Ishikawa (cell line): Measurements from ENCODE around the gene GPC6.

Experiments used
- CEBPB ChIP-seq: IDR thresholded peaks from 2 replicates; pipeline ENCODE4 v1.6.1; 2012
- CREB1 ChIP-seq: IDR thresholded peaks from 2 replicates; pipeline ENCODE4 v1.6.1; 2012; ENCODE audit warnings: low read depth
- EGR1 ChIP-seq: IDR thresholded peaks from 2 replicates; pipeline ENCODE4 v1.6.1; 2012
- EP300 ChIP-seq: IDR thresholded peaks from 2 replicates; pipeline ENCODE4 v1.6.1; 2012; ENCODE audit warnings: borderline replicate concordance
- FOXM1 ChIP-seq: IDR thresholded peaks from 2 replicates; pipeline ENCODE4 v1.6.1; 2012; ENCODE audit warnings: low read depth, borderline replicate concordance
- NFIC ChIP-seq: IDR thresholded peaks from 2 replicates; pipeline ENCODE4 v1.6.1; 2012
- RAD21 ChIP-seq: IDR thresholded peaks from 2 replicates; pipeline ENCODE4 v1.6.1; 2012; ENCODE audit warnings: low read depth
- TAF1 ChIP-seq: IDR thresholded peaks from 2 replicates; pipeline ENCODE4 v1.6.1; 2012; ENCODE audit warnings: low read depth, mild to moderate bottlenecking
- TCF12 ChIP-seq: IDR thresholded peaks from 2 replicates; pipeline ENCODE4 v1.6.1; 2012; ENCODE audit warnings: low read depth
- TEAD4 ChIP-seq: IDR thresholded peaks from 2 replicates; pipeline ENCODE4 v1.6.1; 2012
- YY1 ChIP-seq: IDR thresholded peaks from 2 replicates; pipeline ENCODE4 v1.6.1; 2012; ENCODE audit warnings: low read depth
- ZBTB7A ChIP-seq: IDR thresholded peaks from 2 replicates; pipeline ENCODE4 v1.6.1; 2012; ENCODE audit warnings: low read depth
- TF ChIP-seq, protein P1 (sequence below): IDR thresholded peaks from 2 replicates; pipeline ENCODE4 v1.6.1; 2012; ENCODE audit warnings: low read depth, mild to moderate bottlenecking
- TF ChIP-seq, protein P2 (sequence below): IDR thresholded peaks from 2 replicates; pipeline ENCODE4 v1.6.1; 2012
- TF ChIP-seq, protein P3 (sequence below): IDR thresholded peaks from 2 replicates; pipeline ENCODE4 v1.6.1; 2012

The GPC6 gene

DNA sequence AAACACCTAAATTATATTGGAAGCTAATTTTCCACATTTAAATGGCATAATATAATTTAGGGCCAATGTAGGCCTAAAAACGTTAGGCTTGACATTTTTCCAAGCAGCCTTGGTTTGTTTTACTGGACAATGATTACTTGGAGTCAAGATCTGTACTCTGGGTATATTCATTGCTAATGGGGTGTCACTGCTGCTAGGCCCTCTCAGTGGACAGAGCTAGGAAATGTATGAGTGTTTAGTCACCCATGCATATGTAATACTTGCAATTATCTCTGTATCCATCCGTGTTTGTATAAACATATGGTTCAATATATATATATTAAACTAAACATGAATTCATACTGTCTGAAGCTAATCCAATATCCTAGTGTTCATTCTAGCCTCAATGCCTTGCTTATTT, 654.8 kb downstream of the GPC6 start:
- TF ChIP-seq TEAD4 (no peak), EGR1 (no peak), CREB1 (no peak), TCF12 (no peak), NFIC (no peak), CEBPB (no peak), ZBTB7A (no peak), FOXM1 (no peak), YY1 (no peak), EP300 (no peak), TAF1 (no peak), RAD21 (no peak)
- TF ChIP-seq, protein P1, sequence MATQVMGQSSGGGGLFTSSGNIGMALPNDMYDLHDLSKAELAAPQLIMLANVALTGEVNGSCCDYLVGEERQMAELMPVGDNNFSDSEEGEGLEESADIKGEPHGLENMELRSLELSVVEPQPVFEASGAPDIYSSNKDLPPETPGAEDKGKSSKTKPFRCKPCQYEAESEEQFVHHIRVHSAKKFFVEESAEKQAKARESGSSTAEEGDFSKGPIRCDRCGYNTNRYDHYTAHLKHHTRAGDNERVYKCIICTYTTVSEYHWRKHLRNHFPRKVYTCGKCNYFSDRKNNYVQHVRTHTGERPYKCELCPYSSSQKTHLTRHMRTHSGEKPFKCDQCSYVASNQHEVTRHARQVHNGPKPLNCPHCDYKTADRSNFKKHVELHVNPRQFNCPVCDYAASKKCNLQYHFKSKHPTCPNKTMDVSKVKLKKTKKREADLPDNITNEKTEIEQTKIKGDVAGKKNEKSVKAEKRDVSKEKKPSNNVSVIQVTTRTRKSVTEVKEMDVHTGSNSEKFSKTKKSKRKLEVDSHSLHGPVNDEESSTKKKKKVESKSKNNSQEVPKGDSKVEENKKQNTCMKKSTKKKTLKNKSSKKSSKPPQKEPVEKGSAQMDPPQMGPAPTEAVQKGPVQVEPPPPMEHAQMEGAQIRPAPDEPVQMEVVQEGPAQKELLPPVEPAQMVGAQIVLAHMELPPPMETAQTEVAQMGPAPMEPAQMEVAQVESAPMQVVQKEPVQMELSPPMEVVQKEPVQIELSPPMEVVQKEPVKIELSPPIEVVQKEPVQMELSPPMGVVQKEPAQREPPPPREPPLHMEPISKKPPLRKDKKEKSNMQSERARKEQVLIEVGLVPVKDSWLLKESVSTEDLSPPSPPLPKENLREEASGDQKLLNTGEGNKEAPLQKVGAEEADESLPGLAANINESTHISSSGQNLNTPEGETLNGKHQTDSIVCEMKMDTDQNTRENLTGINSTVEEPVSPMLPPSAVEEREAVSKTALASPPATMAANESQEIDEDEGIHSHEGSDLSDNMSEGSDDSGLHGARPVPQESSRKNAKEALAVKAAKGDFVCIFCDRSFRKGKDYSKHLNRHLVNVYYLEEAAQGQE, result no peak
- TF ChIP-seq, protein P2, sequence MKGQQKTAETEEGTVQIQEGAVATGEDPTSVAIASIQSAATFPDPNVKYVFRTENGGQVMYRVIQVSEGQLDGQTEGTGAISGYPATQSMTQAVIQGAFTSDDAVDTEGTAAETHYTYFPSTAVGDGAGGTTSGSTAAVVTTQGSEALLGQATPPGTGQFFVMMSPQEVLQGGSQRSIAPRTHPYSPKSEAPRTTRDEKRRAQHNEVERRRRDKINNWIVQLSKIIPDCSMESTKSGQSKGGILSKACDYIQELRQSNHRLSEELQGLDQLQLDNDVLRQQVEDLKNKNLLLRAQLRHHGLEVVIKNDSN, result no peak
- TF ChIP-seq, protein P3, sequence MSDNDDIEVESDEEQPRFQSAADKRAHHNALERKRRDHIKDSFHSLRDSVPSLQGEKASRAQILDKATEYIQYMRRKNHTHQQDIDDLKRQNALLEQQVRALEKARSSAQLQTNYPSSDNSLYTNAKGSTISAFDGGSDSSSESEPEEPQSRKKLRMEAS, result no peak

DNA sequence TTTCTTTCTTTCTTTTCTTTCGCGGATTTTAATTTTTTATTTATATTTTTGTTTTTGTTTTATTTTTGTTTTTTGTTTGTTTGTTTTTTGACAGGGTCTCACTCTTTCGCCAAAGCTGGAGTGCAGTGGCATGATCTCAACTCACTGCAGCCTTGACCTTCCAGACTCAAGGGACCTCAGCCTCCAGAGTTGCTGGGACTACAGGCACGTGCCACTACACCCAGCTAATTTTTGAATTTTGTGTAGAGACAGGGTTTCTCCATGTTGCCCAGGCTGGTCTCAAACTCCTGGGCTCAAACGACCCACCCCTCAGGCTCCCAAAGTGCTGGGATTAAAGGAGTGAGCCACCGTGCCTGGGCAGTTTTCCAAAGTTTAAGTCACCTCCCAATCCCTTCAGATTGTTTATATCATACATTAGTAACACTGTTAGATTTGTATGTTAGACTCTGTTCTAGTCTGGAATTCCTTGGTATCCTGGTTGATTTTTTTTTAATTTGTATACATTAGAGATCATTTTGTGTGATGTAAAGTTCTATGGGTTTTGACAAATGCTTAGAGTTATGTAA, 655.6 kb downstream of the GPC6 start:
- TF ChIP-seq CEBPB (no peak), TCF12 (no peak), TAF1 (no peak), ZBTB7A (no peak), TEAD4 (no peak), NFIC (no peak)
- TF ChIP-seq, protein P2, result no peak

DNA sequence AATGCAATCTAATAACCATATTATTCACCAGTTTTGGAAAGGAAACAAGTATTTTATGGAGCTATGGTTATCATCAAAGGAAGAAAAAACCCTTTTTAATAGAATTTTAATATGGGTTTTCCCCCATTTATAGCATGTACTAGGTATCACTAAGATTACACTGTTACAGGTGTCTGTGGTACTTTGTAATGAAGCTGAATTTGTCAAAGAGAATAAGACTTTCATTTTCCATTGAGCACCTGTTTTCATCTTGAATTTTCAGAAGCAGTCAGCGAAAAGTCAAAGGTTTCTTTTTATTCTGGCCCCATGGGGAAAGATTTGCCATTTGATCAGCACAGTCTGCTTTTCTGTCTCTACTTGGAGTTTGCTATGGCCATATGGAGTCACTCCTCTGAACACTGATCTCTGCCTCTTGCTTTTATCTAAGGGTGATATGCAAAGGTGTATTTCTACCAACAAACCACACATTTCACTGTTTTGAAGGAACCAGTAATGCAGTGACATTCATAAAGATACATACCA, 662.9 kb downstream of the GPC6 start:
- no peak for TF ChIP-seq TCF12
- TF ChIP-seq, protein P1, result no peak
- no peak for TF ChIP-seq EGR1
- no peak for TF ChIP-seq FOXM1
- TF ChIP-seq TAF1, result no peak
- TF ChIP-seq, protein P2, result no peak
- TF ChIP-seq, protein P3, result no peak
- no peak for TF ChIP-seq RAD21
- no peak for TF ChIP-seq EP300
- no peak for TF ChIP-seq TEAD4
- TF ChIP-seq CEBPB, result no peak
- no peak for TF ChIP-seq ZBTB7A
- no peak for TF ChIP-seq NFIC
- TF ChIP-seq YY1, result no peak

DNA sequence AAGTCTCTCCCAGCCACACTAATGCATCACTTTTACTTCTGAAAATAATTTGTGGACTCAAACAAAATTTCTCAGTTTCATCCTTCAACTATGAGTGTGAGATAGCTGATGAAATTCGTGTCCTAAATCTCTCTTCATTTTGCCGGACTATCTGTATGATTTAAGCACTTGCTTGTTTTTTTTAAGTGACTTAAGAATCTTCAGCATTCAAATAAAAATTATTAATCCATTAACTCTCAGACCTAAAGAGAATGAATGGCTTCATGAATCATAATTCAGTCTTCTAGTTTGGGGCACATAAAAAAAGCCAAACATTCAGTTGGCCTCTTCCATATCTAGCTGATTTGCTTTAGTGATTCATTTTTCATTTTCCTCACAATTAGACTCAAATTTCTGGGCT, 673.4 kb downstream of the GPC6 start:
- TF ChIP-seq, protein P3, result no peak
- TF ChIP-seq TEAD4 (no peak), RAD21 (no peak), EGR1 (no peak), CREB1 (no peak), ZBTB7A (no peak)

DNA sequence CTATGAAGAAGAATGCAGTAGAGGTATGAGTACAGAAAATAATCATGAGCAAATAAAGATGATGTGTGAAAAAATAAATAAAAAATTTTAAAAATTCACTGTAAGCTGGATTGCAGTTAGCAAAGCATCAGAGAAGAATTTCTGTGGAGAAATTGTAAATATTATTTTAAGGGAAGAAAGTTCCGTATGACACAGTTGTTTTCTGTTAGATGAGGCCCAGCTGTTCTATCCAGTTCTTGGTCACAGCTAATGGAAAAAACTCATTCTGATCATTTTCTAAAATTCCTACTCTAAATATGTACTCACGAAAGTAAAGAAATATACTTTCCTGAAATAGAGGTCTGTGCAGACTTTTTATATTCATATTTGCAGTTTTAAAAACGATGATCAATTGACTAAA, 674.1 kb downstream of the GPC6 start:
- TF ChIP-seq TCF12, result no peak

DNA sequence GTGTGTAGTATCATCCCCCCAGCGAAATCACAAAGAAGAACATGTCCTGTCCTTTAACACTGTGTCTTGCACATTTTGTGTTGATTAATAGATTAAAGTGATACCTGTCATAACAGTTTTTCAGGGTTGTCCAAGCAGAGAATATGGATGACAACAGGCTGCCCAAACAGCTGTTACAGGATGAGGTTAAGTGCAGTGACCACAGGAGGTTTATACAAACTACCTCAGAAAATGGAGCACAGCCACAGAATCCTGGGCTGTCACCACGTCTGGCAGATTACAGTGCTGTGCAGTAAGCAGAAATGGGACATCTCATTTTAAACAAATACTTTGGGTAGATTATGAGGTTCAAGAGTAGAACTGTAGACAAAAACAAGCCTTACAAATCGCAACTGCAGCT, 677.3 kb downstream of the GPC6 start:
- TF ChIP-seq, protein P1, result no peak
- TF ChIP-seq NFIC (no peak), CREB1 (no peak), TCF12 (no peak), EGR1 (no peak), ZBTB7A (no peak), RAD21 (no peak), EP300 (no peak), CEBPB (no peak), YY1 (no peak), FOXM1 (no peak), TEAD4 (no peak)
- TF ChIP-seq, protein P3, result no peak
- TF ChIP-seq, protein P2, result no peak
